GM12878 (cell line): Measurements from ENCODE around the gene OXER1. TPM values are rescaled to one million over a fixed set of nuclear protein-coding genes. Genes with fewer than 3 reads are reported as not detected.

Source experiments
- ATAC-seq: fragments of 200-7000 bp; cut with Tn5 transposase; 3 replicates; pipeline ENCODE4 v1.9.1; 2020; ENCODE audit warnings: mild to moderate bottlenecking, moderate library complexity
- BruUV-seq: library from RNA; stranded (reverse); fragments of 400-500 nt; replicated peaks from 2 replicates; lab custom pipeline; 2021; lab: Mats Ljungman, UMichigan
- CTCF ChIA-PET: fragments of 300-600 bp; sonication (Branson Sonifier 250); formaldehyde crosslinking; extraction: SDS; loops from one replicate; lab custom pipeline; 2021; ENCODE audit warnings: inconsistent platforms; lab: Yijun Ruan, JAX
- POLR2A ChIA-PET: fragments of 350-600 bp; formaldehyde crosslinking; extraction: SDS; loops from one replicate; lab custom pipeline; 2021; ENCODE audit warnings: inconsistent platforms; lab: Charles Lee
- RAD21 ChIA-PET: fragments of 300-600 bp; sonication (Branson Sonifier 250); formaldehyde crosslinking; loops from one replicate; lab custom pipeline; 2023; ENCODE audit warnings: antibody characterized with exemption; ENCODE audit not compliant: unreplicated experiment; lab: Charles Lee
- SMC1A ChIA-PET: fragments of 300-600 bp; sonication (Branson Sonifier 250); formaldehyde crosslinking; loops from one replicate; lab custom pipeline; 2023; ENCODE audit not compliant: unreplicated experiment, uncharacterized antibody; lab: Charles Lee
- DNase-seq: peaks from one replicate; pipeline ENCODE4 v3.0.0-alpha.2; 2011; ENCODE audit warnings: low read depth, low spot score
- FAIRE-seq: peaks from 3 replicates; lab custom pipeline; 2011; peaks lifted over from hg19 to GRCh38; lab: Jason Lieb, UNC
- H2AFZ ChIP-seq: 2 replicates; pipeline ENCODE4 v1.6.0; 2011; ENCODE audit warnings: low read depth, low read length, control low read depth; ENCODE audit not compliant: control insufficient read depth
- H3K27ac ChIP-seq: 2 replicates; pipeline ENCODE4 v1.5.1; 2011; ENCODE audit warnings: control low read depth; ENCODE audit not compliant: control insufficient read depth, insufficient read depth
- H3K27me3 ChIP-seq, 2 experiments: replicated peaks in 1 of 2; 2 replicates each; pipeline versions ENCODE4 v1.6.0 to v1.6.1; 2011; ENCODE audit warnings: low read length in 1 of 2; ENCODE audit not compliant: control insufficient read depth in 2 of 2, insufficient read depth in 2 of 2
- H3K36me3 ChIP-seq, 2 experiments: 2 replicates each; pipeline ENCODE4 v1.5.1; 2011; ENCODE audit warnings: low read length in 1 of 2; ENCODE audit not compliant: control insufficient read depth in 2 of 2, insufficient read depth in 2 of 2
- H3K4me1 ChIP-seq: 2 replicates; pipeline ENCODE4 v1.6.1; 2011; ENCODE audit warnings: mild to moderate bottlenecking, low read length, moderate library complexity, mixed read lengths; ENCODE audit not compliant: control insufficient read depth, insufficient read depth
- H3K4me2 ChIP-seq: 2 replicates; pipeline ENCODE4 v1.6.0; 2011; ENCODE audit warnings: control low read depth; ENCODE audit not compliant: control insufficient read depth, insufficient read depth
- H3K4me3 ChIP-seq: fragments of 200-600 bp; sonication (generic); 2 replicates; pipeline ENCODE4 v1.5.1; 2016
- H3K79me2 ChIP-seq: 2 replicates; pipeline ENCODE4 v1.6.0; 2011; ENCODE audit warnings: low read length; ENCODE audit not compliant: control insufficient read depth, insufficient read depth
- H3K9ac ChIP-seq: 2 replicates; pipeline ENCODE4 v1.8.0; 2011; ENCODE audit warnings: low read length, control low read depth, mixed read lengths; ENCODE audit not compliant: control insufficient read depth, insufficient read depth
- H3K9me3 ChIP-seq: replicated peaks from 3 replicates; pipeline ENCODE4 v1.5.1; 2011; ENCODE audit warnings: mild to moderate bottlenecking, low read length; ENCODE audit not compliant: control insufficient read depth, insufficient read depth
- H4K20me1 ChIP-seq: 2 replicates; pipeline ENCODE4 v1.6.0; 2011; ENCODE audit not compliant: control insufficient read depth, insufficient read depth
- ATF7 ChIP-seq: fragments of 450-650 bp; IDR thresholded peaks from 2 replicates; pipeline ENCODE4 v1.6.1; 2016; ENCODE audit warnings: low read depth, mild to moderate bottlenecking
- BACH1 ChIP-seq: fragments of 450-650 bp; IDR thresholded peaks from 2 replicates; pipeline ENCODE4 v1.6.1; 2017; ENCODE audit warnings: mild to moderate bottlenecking, borderline replicate concordance
- MTA3 ChIP-seq: IDR thresholded peaks from 2 replicates; pipeline ENCODE4 v1.6.1; 2012; ENCODE audit warnings: low read length, inconsistent platforms, borderline replicate concordance
- PBX3 ChIP-seq: IDR thresholded peaks from 2 replicates; pipeline ENCODE4 v1.6.1; 2011; ENCODE audit warnings: mild to moderate bottlenecking, low read depth, low read length, moderate library complexity; ENCODE audit not compliant: insufficient replicate concordance
- RBBP5 ChIP-seq: fragments of 200-600 bp; sonication (generic); conservative IDR thresholded peaks from 2 replicates; pipeline ENCODE4 v1.6.1; 2016
- RCOR1 ChIP-seq: conservative IDR thresholded peaks from 2 replicates; pipeline ENCODE4 v1.6.1; 2012; ENCODE audit warnings: low read depth, low read length, improper control_type of control experiment
- SMAD1 ChIP-seq: fragments of 450-650 bp; IDR thresholded peaks from 2 replicates; pipeline ENCODE4 v1.6.1; 2018; ENCODE audit warnings: mild to moderate bottlenecking, low read depth; ENCODE audit not compliant: partially characterized antibody
- SREBF2 ChIP-seq: IDR thresholded peaks from 2 replicates; pipeline ENCODE4 v1.6.1; 2012; ENCODE audit warnings: mild to moderate bottlenecking, low read length
- TAF1 ChIP-seq: IDR thresholded peaks from 2 replicates; pipeline ENCODE4 v1.6.1; 2011; ENCODE audit warnings: mild to moderate bottlenecking, low read depth, low read length, borderline replicate concordance
- ZNF24 ChIP-seq: fragments of 450-650 bp; IDR thresholded peaks from 2 replicates; pipeline ENCODE4 v1.6.1; 2017; ENCODE audit warnings: antibody characterized with exemption, mild to moderate bottlenecking
- WGBS: methylation state at CpG from one replicate; pipeline ENCODE4 v1.1.6; 2016; ENCODE audit warnings: low lambda C conversion rate; ENCODE audit not compliant: insufficient replicate concordance, insufficient coverage; ENCODE audit errors: missing lambda C conversion rate; 5-methylcytosine and 5-hydroxymethylcytosine counted together
- in situ Hi-C: fragments of 300-500 bp; cut with MboI; formaldehyde crosslinking; loops from 9 replicates; pipeline ENCODE4 v1.14.3; 2018; ENCODE audit warnings: mixed read lengths
- intact Hi-C: fragments of 100-400 bp; cut with micrococcal nuclease; formaldehyde crosslinking; loops from one replicate; pipeline ENCODE4 v1.14.2; 2022; ENCODE audit not compliant: unreplicated experiment
- polyA plus RNA-seq, 11 experiments: library from polyadenylated mRNA; depleted of rRNA in 4 of 11; unstranded in 6 of 11; stranded (reverse) in 5 of 11; fragments of >200 nt; fragmentation: Nextera tagmentation in 4 of 11; fragmentation: Illumina TruSeq in 1 of 11; extraction: Ambion mirVana in 4 of 11; extraction: Trizol in 1 of 11; gene quantifications; 1 replicate in 1 of 11; 2 replicates in 10 of 11; pipeline versions ENCODE4 v1.2.1 to v1.2.3, GENCODE V29; 2011 to 2016; ENCODE audit warnings: inconsistent platforms in 2 of 11, missing spikeins in 2 of 11, low read depth in 1 of 11
- total RNA-seq, 4 experiments: library from RNA; depleted of rRNA in 3 of 4; stranded (reverse); fragments of >200 nt in 3 of 4; fragmentation: Illumina TruSeq in 1 of 4; extraction: Trizol in 1 of 4; gene quantifications; 2 replicates each; pipeline versions ENCODE4 v1.2.1 to v1.2.3, GENCODE V29; 2013 to 2021
- TF ChIP-seq, protein P1 (sequence below): IDR thresholded peaks from 2 replicates; pipeline ENCODE4 v1.6.1; 2012; ENCODE audit warnings: low read depth, low read length, improper control_type of control experiment

OXER1 gene
- total and polyA plus RNA-seq, 10 of the 15 experiments (the other 5 are each of a cell fraction or from before 2014, with no cell fraction given), result 0.11 to 8.6 (median 3.3) TPM

GRCh38 chr2:42804338-42804737 is 40.4 kb upstream of the OXER1 start:
- 41% methylated on average over 3 of the region's 3 CpGs for WGBS
- H3K4me3 ChIP-seq, result no peak overlapping the region
- intact Hi-C loops, result no loop called here
- no peak overlapping the region for H3K27ac ChIP-seq
- TF ChIP-seq TAF1 (no peak), ZNF24 (no peak), BACH1 (no peak), PBX3 (no peak), ATF7 (no peak), RBBP5 (no peak), RCOR1 (no peak)
- BruUV-seq, result no TSS peak
- H3K27me3 ChIP-seq, result no peaks in the 10 kb centered on the region
- in situ Hi-C loops, result no loop called here
- ATAC-seq (no peak), DNase-seq (no peak), FAIRE-seq (no peak)
- peaks cover 4% of the 10 kb centered on the region for H3K4me1 ChIP-seq
- no peak overlapping the region for H3K4me2 ChIP-seq
- H3K9me3 ChIP-seq, result no peaks in the 10 kb centered on the region
- ChIA-PET POLR2A (interaction anchor here (0.8 kb wide), 1 partner anchor 9 kb away, joined by 3 read pairs; no protein-coding TSS in a partner anchor), RAD21 (interaction anchor here (0.6 to 2.4 kb wide), 2 partner anchors 10 to 737 kb away, joined by 3 to 8 read pairs; no protein-coding TSS in a partner anchor), SMC1A (no interaction called here), CTCF (no interaction called here)
- H3K9ac ChIP-seq, result no peak overlapping the region
- no peak overlapping the region for H2AFZ ChIP-seq
- no peaks in the 10 kb centered on the region for H3K36me3 ChIP-seq
- H4K20me1 ChIP-seq, result no peaks in the 10 kb centered on the region
- no peaks in the 10 kb centered on the region for H3K79me2 ChIP-seq

DNA sequence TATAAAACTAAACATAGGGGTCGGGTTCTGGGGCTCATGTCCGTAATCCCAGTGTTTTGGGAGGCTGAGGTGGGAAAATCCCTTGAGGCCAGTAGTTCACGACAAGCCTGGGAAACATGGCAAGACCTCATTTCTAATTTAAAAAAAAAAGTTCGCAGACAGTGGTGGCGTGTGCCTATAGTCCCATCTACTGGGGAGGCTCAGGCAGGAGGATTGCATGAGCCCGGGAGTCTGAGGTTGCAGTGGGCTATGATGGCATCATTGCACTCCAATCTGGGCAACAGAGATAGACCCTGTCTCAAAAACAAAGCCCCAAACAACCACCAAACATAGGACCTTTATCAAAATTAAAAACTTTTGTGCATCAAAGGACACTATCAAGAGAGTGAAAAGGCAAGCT is 38.2 kb upstream of the OXER1 start:
- Histone ChIP-seq H3K4me1 (peaks cover 4% of the 10 kb centered on the region), H3K4me2 (no peak overlapping the region), H3K79me2 (no peaks in the 10 kb centered on the region), H3K27me3 (no peaks in the 10 kb centered on the region), H3K36me3 (no peaks in the 10 kb centered on the region), H2AFZ (no peak overlapping the region), H4K20me1 (no peaks in the 10 kb centered on the region)
- DNase-seq (no peak), ATAC-seq (no peak)
- in situ Hi-C loops (no loop called here), intact Hi-C loops (no loop called here)
- ChIA-PET CTCF (no interaction called here), RAD21 (no interaction called here)
- TF ChIP-seq, protein P1, sequence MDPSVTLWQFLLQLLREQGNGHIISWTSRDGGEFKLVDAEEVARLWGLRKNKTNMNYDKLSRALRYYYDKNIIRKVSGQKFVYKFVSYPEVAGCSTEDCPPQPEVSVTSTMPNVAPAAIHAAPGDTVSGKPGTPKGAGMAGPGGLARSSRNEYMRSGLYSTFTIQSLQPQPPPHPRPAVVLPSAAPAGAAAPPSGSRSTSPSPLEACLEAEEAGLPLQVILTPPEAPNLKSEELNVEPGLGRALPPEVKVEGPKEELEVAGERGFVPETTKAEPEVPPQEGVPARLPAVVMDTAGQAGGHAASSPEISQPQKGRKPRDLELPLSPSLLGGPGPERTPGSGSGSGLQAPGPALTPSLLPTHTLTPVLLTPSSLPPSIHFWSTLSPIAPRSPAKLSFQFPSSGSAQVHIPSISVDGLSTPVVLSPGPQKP, result no peak
- TF ChIP-seq SMAD1 (no peak), SREBF2 (no peak), MTA3 (no peak)
- TF ChIP-seq, all 136 proteins: peak for 0
- FAIRE-seq, result no peak
- SMC1A ChIA-PET, result no interaction called here
- no TSS peak for BruUV-seq
- POLR2A ChIA-PET, result no interaction called here
- Histone ChIP-seq H3K9me3 (no peaks in the 10 kb centered on the region), H3K27ac (no peak overlapping the region), H3K9ac (no peak overlapping the region), H3K4me3 (no peak overlapping the region)
- 89% methylated on average over 6 of the region's 6 CpGs for WGBS
